ENCODE data around the gene CCNY. TPM values are rescaled to one million over a fixed set of nuclear protein-coding genes. Genes with fewer than 3 reads are reported as not detected.

CCNY gene
- polyA plus RNA-seq, 2 donors = 15.1 TPM

GRCh38 chr10:35420044-35420443, 83.7 kb downstream of the CCNY start:
- H3K4me3 ChIP-seq (ENCODE audit: low read depth in 1 of 2, low read length in 2 of 2) = no peak overlapping the region
- no peak overlapping the region for H3K27ac ChIP-seq (ENCODE audit: low read depth in 2 of 2, low read length in 1 of 2)
- 83 to 91% methylated on average over 2 of the region's 2 CpGs for WGBS, 2 donors

GRCh38 chr10:35420827-35421552, 84.7 kb downstream of the CCNY start:
- Histone ChIP-seq H3K27me3 (ENCODE audit: control insufficient read depth in 1 of 2, insufficient read depth in 2 of 2, low read length in 2 of 2) (no peaks in the 10 kb centered on the region), H3K27ac (ENCODE audit: low read depth in 2 of 2, low read length in 1 of 2) (peak overlapping the region; percentile 51 to 56), H3K4me3 (ENCODE audit: low read depth in 1 of 2, low read length in 2 of 2) (no peak overlapping the region), H3K4me1 (ENCODE audit: control insufficient read depth in 2 of 2, insufficient read depth in 2 of 2, low read length in 1 of 2) (peaks cover 2 to 9% of the 10 kb centered on the region in 2 donors), H3K36me3 (ENCODE audit: control insufficient read depth in 2 of 2, insufficient read depth in 2 of 2, low read length in 1 of 2) (no peaks in the 10 kb centered on the region), H3K9me3 (ENCODE audit: control insufficient read depth in 2 of 2, insufficient read depth in 1 of 2, low read depth in 1 of 2, low read length in 1 of 2) (no peaks in the 10 kb centered on the region)
- WGBS, 2 donors = 93 to 97% methylated on average over 11 of the region's 11 CpGs

More at GRCh38 chr10:35420044-35420443, 83.7 kb downstream of the CCNY start:
- no peaks in the 10 kb centered on the region for H3K9me3 ChIP-seq (ENCODE audit: control insufficient read depth in 2 of 2, insufficient read depth in 1 of 2, low read depth in 1 of 2, low read length in 1 of 2)
- H3K4me1 ChIP-seq (ENCODE audit: control insufficient read depth in 2 of 2, insufficient read depth in 2 of 2, low read length in 1 of 2) = peaks cover 2 to 14% of the 10 kb centered on the region in 2 donors
- no peaks in the 10 kb centered on the region for H3K36me3 ChIP-seq (ENCODE audit: control insufficient read depth in 2 of 2, insufficient read depth in 2 of 2, low read length in 1 of 2)
- H3K27me3 ChIP-seq (ENCODE audit: control insufficient read depth in 1 of 2, insufficient read depth in 2 of 2, low read length in 2 of 2) = no peaks in the 10 kb centered on the region

- H3K27ac ChIP-seq (ENCODE audit: low read depth in 2 of 2, low read length in 1 of 2) = peak overlapping the region in 1 of 2 donors; percentile 56
- H3K36me3 ChIP-seq (ENCODE audit: control insufficient read depth in 2 of 2, insufficient read depth in 2 of 2, low read length in 1 of 2) = no peaks in the 10 kb centered on the region
- no peak overlapping the region for H3K4me3 ChIP-seq (ENCODE audit: low read depth in 1 of 2, low read length in 2 of 2)
- WGBS, 2 donors = 66 to 74% methylated on average over 5 of the region's 5 CpGs
- H3K4me1 ChIP-seq (ENCODE audit: control insufficient read depth in 2 of 2, insufficient read depth in 2 of 2, low read length in 1 of 2) = peaks cover 2 to 10% of the 10 kb centered on the region in 2 donors
- H3K9me3 ChIP-seq (ENCODE audit: control insufficient read depth in 2 of 2, insufficient read depth in 1 of 2, low read depth in 1 of 2, low read length in 1 of 2) = no peaks in the 10 kb centered on the region
- no peaks in the 10 kb centered on the region for H3K27me3 ChIP-seq (ENCODE audit: control insufficient read depth in 1 of 2, insufficient read depth in 2 of 2, low read length in 2 of 2)
Observed at GRCh38 chr10:35421553-35422178, 85.4 kb downstream of the CCNY start.

DNA sequence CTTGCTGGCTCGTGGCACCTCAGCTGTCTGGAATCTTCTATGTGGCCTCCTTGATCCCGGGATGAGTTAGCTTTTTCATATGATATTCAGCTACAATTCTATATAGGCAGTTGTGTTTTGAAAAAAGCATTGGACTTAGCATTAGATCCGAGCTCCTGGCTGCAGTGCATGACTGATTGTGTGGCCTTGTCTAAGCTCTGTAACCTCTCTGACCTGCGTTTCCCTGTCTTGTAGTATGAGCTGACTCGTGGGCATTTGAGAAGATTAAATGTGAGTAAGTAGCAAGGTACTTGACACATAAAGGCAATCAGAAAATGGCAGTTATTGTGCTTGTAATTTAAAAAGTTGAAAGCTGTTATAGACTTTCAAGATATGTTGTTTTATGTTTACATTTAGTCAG, 85.9 kb downstream of the CCNY start:
- WGBS, 2 donors = 65 to 67% methylated on average over 5 of the region's 5 CpGs

GRCh38 chr10:35423505-35424306, 87.4 kb downstream of the CCNY start:
- H3K4me3 ChIP-seq (ENCODE audit: low read depth in 1 of 2, low read length in 2 of 2) = no peak overlapping the region
- no peaks in the 10 kb centered on the region for H3K27me3 ChIP-seq (ENCODE audit: control insufficient read depth in 1 of 2, insufficient read depth in 2 of 2, low read length in 2 of 2)
- WGBS, 2 donors = 92 to 96% methylated on average over 11 of the region's 11 CpGs
- peaks cover 0 to 3% of the 10 kb centered on the region in 2 donors for H3K36me3 ChIP-seq (ENCODE audit: control insufficient read depth in 2 of 2, insufficient read depth in 2 of 2, low read length in 1 of 2)
- H3K27ac ChIP-seq (ENCODE audit: low read depth in 2 of 2, low read length in 1 of 2) = no peak overlapping the region
- H3K9me3 ChIP-seq (ENCODE audit: control insufficient read depth in 2 of 2, insufficient read depth in 1 of 2, low read depth in 1 of 2, low read length in 1 of 2) = no peaks in the 10 kb centered on the region
- H3K4me1 ChIP-seq (ENCODE audit: control insufficient read depth in 2 of 2, insufficient read depth in 2 of 2, low read length in 1 of 2) = peaks cover 4 to 10% of the 10 kb centered on the region in 2 donors

More for the DNA sequence above, 85.9 kb downstream of the CCNY start:
- Histone ChIP-seq H3K36me3 (ENCODE audit: control insufficient read depth in 2 of 2, insufficient read depth in 2 of 2, low read length in 1 of 2) (peaks cover 0 to 2% of the 10 kb centered on the region in 2 donors), H3K4me3 (ENCODE audit: low read depth in 1 of 2, low read length in 2 of 2) (no peak overlapping the region), H3K4me1 (ENCODE audit: control insufficient read depth in 2 of 2, insufficient read depth in 2 of 2, low read length in 1 of 2) (peaks cover 2 to 10% of the 10 kb centered on the region in 2 donors), H3K27ac (ENCODE audit: low read depth in 2 of 2, low read length in 1 of 2) (peak overlapping the region in 1 of 2 donors; percentile 21), H3K27me3 (ENCODE audit: control insufficient read depth in 1 of 2, insufficient read depth in 2 of 2, low read length in 2 of 2) (no peaks in the 10 kb centered on the region), H3K9me3 (ENCODE audit: control insufficient read depth in 2 of 2, insufficient read depth in 1 of 2, low read depth in 1 of 2, low read length in 1 of 2) (no peaks in the 10 kb centered on the region)

- Histone ChIP-seq H3K36me3 (ENCODE audit: control insufficient read depth in 2 of 2, insufficient read depth in 2 of 2, low read length in 1 of 2) (peaks cover 0 to 3% of the 10 kb centered on the region in 2 donors), H3K9me3 (ENCODE audit: control insufficient read depth in 2 of 2, insufficient read depth in 1 of 2, low read depth in 1 of 2, low read length in 1 of 2) (no peaks in the 10 kb centered on the region), H3K27me3 (ENCODE audit: control insufficient read depth in 1 of 2, insufficient read depth in 2 of 2, low read length in 2 of 2) (no peaks in the 10 kb centered on the region), H3K4me1 (ENCODE audit: control insufficient read depth in 2 of 2, insufficient read depth in 2 of 2, low read length in 1 of 2) (peaks cover 4 to 10% of the 10 kb centered on the region in 2 donors), H3K4me3 (ENCODE audit: low read depth in 1 of 2, low read length in 2 of 2) (no peak overlapping the region), H3K27ac (ENCODE audit: low read depth in 2 of 2, low read length in 1 of 2) (no peak overlapping the region)
- WGBS, 2 donors = 76 to 77% methylated on average over 8 of the region's 8 CpGs
Observed at GRCh38 chr10:35424680-35425285, 88.5 kb downstream of the CCNY start.

DNA sequence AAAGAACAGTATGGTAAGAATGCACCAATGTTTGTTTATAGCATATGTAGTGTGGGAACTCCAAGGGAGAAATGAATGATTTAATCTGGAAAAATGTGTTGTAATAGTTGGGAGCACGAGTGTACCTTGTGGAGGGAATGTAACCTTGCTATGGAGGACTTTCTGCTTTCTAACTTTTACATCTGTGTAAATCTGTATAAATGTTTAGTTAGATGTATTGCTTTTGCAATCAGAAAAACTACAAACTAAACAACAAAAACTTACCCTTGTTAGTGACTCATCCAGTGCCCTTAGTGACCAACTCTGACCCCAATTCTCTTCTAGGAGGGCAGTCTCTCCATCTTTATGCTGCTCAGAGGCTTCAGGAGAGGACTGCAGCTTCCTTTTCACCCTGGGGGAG, 89.3 kb downstream of the CCNY start:
- Histone ChIP-seq H3K27me3 (ENCODE audit: control insufficient read depth in 1 of 2, insufficient read depth in 2 of 2, low read length in 2 of 2) (no peaks in the 10 kb centered on the region), H3K4me1 (ENCODE audit: control insufficient read depth in 2 of 2, insufficient read depth in 2 of 2, low read length in 1 of 2) (peaks cover 4 to 10% of the 10 kb centered on the region in 2 donors), H3K27ac (ENCODE audit: low read depth in 2 of 2, low read length in 1 of 2) (no peak overlapping the region), H3K4me3 (ENCODE audit: low read depth in 1 of 2, low read length in 2 of 2) (no peak overlapping the region), H3K9me3 (ENCODE audit: control insufficient read depth in 2 of 2, insufficient read depth in 1 of 2, low read depth in 1 of 2, low read length in 1 of 2) (no peaks in the 10 kb centered on the region), H3K36me3 (ENCODE audit: control insufficient read depth in 2 of 2, insufficient read depth in 2 of 2, low read length in 1 of 2) (peaks cover 0 to 3% of the 10 kb centered on the region in 2 donors)
- 81 to 82% methylated on average over 1 of the region's 1 CpG for WGBS, 2 donors

DNA sequence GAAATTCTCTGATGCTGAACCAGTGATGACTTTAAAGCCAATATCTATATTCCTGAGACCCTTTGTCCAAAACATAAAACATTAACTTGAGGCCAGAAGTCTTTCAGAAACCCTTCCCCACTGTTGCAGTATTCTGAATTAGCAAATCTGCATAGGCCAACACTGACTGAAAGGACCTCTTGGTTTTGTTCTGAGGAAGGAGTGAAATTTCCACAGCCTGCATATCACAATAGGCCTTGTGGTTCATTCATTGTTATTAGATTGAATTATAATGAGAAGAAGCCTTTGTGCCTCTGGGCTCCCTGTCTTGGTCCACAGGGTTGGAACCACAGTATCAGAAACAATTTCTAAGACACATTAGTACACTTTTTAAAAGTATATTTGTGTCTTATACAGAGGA, 90.3 kb downstream of the CCNY start:
- Histone ChIP-seq H3K4me1 (ENCODE audit: control insufficient read depth in 2 of 2, insufficient read depth in 2 of 2, low read length in 1 of 2) (peaks cover 2 to 10% of the 10 kb centered on the region in 2 donors), H3K27ac (ENCODE audit: low read depth in 2 of 2, low read length in 1 of 2) (no peak overlapping the region), H3K9me3 (ENCODE audit: control insufficient read depth in 2 of 2, insufficient read depth in 1 of 2, low read depth in 1 of 2, low read length in 1 of 2) (no peaks in the 10 kb centered on the region), H3K36me3 (ENCODE audit: control insufficient read depth in 2 of 2, insufficient read depth in 2 of 2, low read length in 1 of 2) (peaks cover 0 to 3% of the 10 kb centered on the region in 2 donors), H3K27me3 (ENCODE audit: control insufficient read depth in 1 of 2, insufficient read depth in 2 of 2, low read length in 2 of 2) (no peaks in the 10 kb centered on the region), H3K4me3 (ENCODE audit: low read depth in 1 of 2, low read length in 2 of 2) (no peak overlapping the region)

- Histone ChIP-seq H3K27me3 (ENCODE audit: control insufficient read depth in 1 of 2, insufficient read depth in 2 of 2, low read length in 2 of 2) (no peaks in the 10 kb centered on the region), H3K9me3 (ENCODE audit: control insufficient read depth in 2 of 2, insufficient read depth in 1 of 2, low read depth in 1 of 2, low read length in 1 of 2) (no peaks in the 10 kb centered on the region), H3K4me1 (ENCODE audit: control insufficient read depth in 2 of 2, insufficient read depth in 2 of 2, low read length in 1 of 2) (peaks cover 2 to 10% of the 10 kb centered on the region in 2 donors), H3K4me3 (ENCODE audit: low read depth in 1 of 2, low read length in 2 of 2) (no peak overlapping the region), H3K27ac (ENCODE audit: low read depth in 2 of 2, low read length in 1 of 2) (no peak overlapping the region), H3K36me3 (ENCODE audit: control insufficient read depth in 2 of 2, insufficient read depth in 2 of 2, low read length in 1 of 2) (peaks cover 0 to 3% of the 10 kb centered on the region in 2 donors)
- 53 to 79% methylated on average over 1 of the region's 1 CpG for WGBS, 2 donors
Observed at GRCh38 chr10:35427543-35427942, 91.2 kb downstream of the CCNY start.
